H9 (cell line): ENCODE data around the gene OSBPL1A. TPM values are rescaled to one million over a fixed set of nuclear protein-coding genes. Genes with fewer than 3 reads are reported as not detected.
A peak's percentile ranks its signal among the peaks of the same experiment; 100 is the strongest.

Experiments used
- DNase-seq: peaks from one replicate; pipeline ENCODE4 v3.0.0-alpha.2; 2017
- H2AFZ ChIP-seq: one replicate; pipeline ENCODE4 v1.6.1; 2013; ENCODE audit warnings: mild to moderate bottlenecking, low read length, control low read depth, moderate library complexity
- H2AK5ac ChIP-seq: 2 replicates; pipeline ENCODE4 v1.6.1; 2013; ENCODE audit warnings: low read length, control low read depth, mixed read lengths; ENCODE audit not compliant: insufficient read length
- H2BK120ac ChIP-seq: one replicate; pipeline ENCODE4 v1.6.1; 2013; ENCODE audit warnings: low read depth, mild to moderate bottlenecking, low read length, control low read depth, inconsistent platforms; ENCODE audit not compliant: poor library complexity, severe bottlenecking
- H2BK12ac ChIP-seq: 2 replicates; pipeline ENCODE4 v1.6.1; 2013; ENCODE audit warnings: low read length, control low read depth, mixed read lengths, low read depth; ENCODE audit not compliant: insufficient read length
- H2BK15ac ChIP-seq: 2 replicates; pipeline ENCODE4 v1.6.1; 2013; ENCODE audit warnings: low read depth, low read length, control low read depth
- H2BK20ac ChIP-seq: one replicate; pipeline ENCODE4 v1.6.1; 2013; ENCODE audit warnings: low read depth, mild to moderate bottlenecking, low read length, control low read depth, inconsistent platforms; ENCODE audit not compliant: poor library complexity, severe bottlenecking
- H2BK5ac ChIP-seq: 2 replicates; pipeline ENCODE4 v1.6.1; 2013; ENCODE audit warnings: low read length, control low read depth, mixed read lengths; ENCODE audit not compliant: insufficient read length
- H3K14ac ChIP-seq: 2 replicates; pipeline ENCODE4 v1.6.1; 2013; ENCODE audit warnings: low read length, control low read depth; ENCODE audit not compliant: insufficient read depth
- H3K18ac ChIP-seq: 2 replicates; pipeline ENCODE4 v1.6.1; 2013; ENCODE audit warnings: low read depth, mild to moderate bottlenecking, mixed read lengths, low read length, control low read depth; ENCODE audit not compliant: insufficient read length
- H3K23ac ChIP-seq: 2 replicates; pipeline ENCODE4 v1.6.1; 2013; ENCODE audit warnings: low read length, control low read depth, mixed read lengths, low read depth; ENCODE audit not compliant: insufficient read length
- H3K23me2 ChIP-seq: 2 replicates; pipeline ENCODE4 v1.6.1; 2013; ENCODE audit warnings: low read depth, mild to moderate bottlenecking, mixed read lengths, low read length, control low read depth; ENCODE audit not compliant: insufficient read length, poor library complexity, severe bottlenecking
- H3K27ac ChIP-seq: 2 replicates; pipeline ENCODE4 v1.5.1; 2013; ENCODE audit warnings: low read length, control low read depth, mixed read lengths, low read depth; ENCODE audit not compliant: insufficient read length
- H3K27me3 ChIP-seq: 2 replicates; pipeline ENCODE4 v1.6.1; 2013; ENCODE audit warnings: low read length, control low read depth, inconsistent platforms; ENCODE audit not compliant: insufficient read depth
- H3K4ac ChIP-seq: 2 replicates; pipeline ENCODE4 v1.6.1; 2013; ENCODE audit warnings: low read depth, mild to moderate bottlenecking, control low read depth, inconsistent platforms, low read length, moderate library complexity
- H3K4me1 ChIP-seq: 2 replicates; pipeline ENCODE4 v1.6.1; 2013; ENCODE audit warnings: low read length, control low read depth, inconsistent platforms; ENCODE audit not compliant: insufficient read depth
- H3K4me2 ChIP-seq: 2 replicates; pipeline ENCODE4 v1.6.1; 2013; ENCODE audit warnings: low read length, control low read depth, mixed read lengths; ENCODE audit not compliant: insufficient read length, insufficient read depth
- H3K56ac ChIP-seq: 2 replicates; pipeline ENCODE4 v1.6.1; 2013; ENCODE audit warnings: low read depth, mild to moderate bottlenecking, mixed read lengths, low read length, control low read depth; ENCODE audit not compliant: insufficient read length
- H3K79me1 ChIP-seq: 2 replicates; pipeline ENCODE4 v1.6.1; 2013; ENCODE audit warnings: low read depth, mild to moderate bottlenecking, moderate library complexity, low read length, control low read depth, inconsistent platforms; ENCODE audit not compliant: insufficient read depth, poor library complexity, severe bottlenecking
- H3K79me2 ChIP-seq: 2 replicates; pipeline ENCODE4 v1.6.1; 2013; ENCODE audit warnings: low read length, control low read depth, inconsistent platforms; ENCODE audit not compliant: insufficient read depth
- H3K9ac ChIP-seq: 2 replicates; pipeline ENCODE4 v1.6.1; 2013; ENCODE audit warnings: low read length, control low read depth, mixed read lengths; ENCODE audit not compliant: insufficient read length; ENCODE audit errors: extremely low read depth
- H3K9me3 ChIP-seq: one replicate; pipeline ENCODE4 v1.6.1; 2013; ENCODE audit warnings: low read depth, low read length, inconsistent platforms; ENCODE audit not compliant: control insufficient read depth
- H3T11ph ChIP-seq: one replicate; pipeline ENCODE4 v1.6.1; 2013; ENCODE audit warnings: mild to moderate bottlenecking, low read length, control low read depth, inconsistent platforms
- H4K20me1 ChIP-seq: one replicate; pipeline ENCODE4 v1.6.1; 2013; ENCODE audit not compliant: control insufficient read depth, insufficient read length, insufficient read depth
- H4K5ac ChIP-seq: 2 replicates; pipeline ENCODE4 v1.6.1; 2013; ENCODE audit warnings: low read depth, mild to moderate bottlenecking, mixed read lengths, low read length, control low read depth; ENCODE audit not compliant: insufficient read length
- H4K8ac ChIP-seq: replicated peaks from 2 replicates; pipeline ENCODE4 v1.6.1; 2013; ENCODE audit warnings: low read length, control low read depth, mixed read lengths, low read depth; ENCODE audit not compliant: insufficient read length
- H4K91ac ChIP-seq: 2 replicates; pipeline ENCODE4 v1.6.1; 2013; ENCODE audit warnings: low read depth, mild to moderate bottlenecking, moderate library complexity, mixed read lengths, low read length, control low read depth; ENCODE audit not compliant: insufficient read length
- H3K27ac Mint-ChIP-seq, 3 experiments: 2 replicates in 2 of 3; 3 replicates in 1 of 3; pipeline ENCODE4 v1.8.0; 2020 to 2021; ENCODE audit warnings: mixed read lengths in 3 of 3, mild to moderate bottlenecking in 1 of 3, moderate library complexity in 1 of 3
- H3K27me3 Mint-ChIP-seq: 2 replicates; pipeline ENCODE4 v1.8.0; 2021; ENCODE audit warnings: low read depth, mild to moderate bottlenecking, moderate library complexity, mixed read lengths
- H3K36me3 Mint-ChIP-seq, 3 experiments: 2 replicates in 2 of 3; 3 replicates in 1 of 3; pipeline ENCODE4 v1.8.0; 2020 to 2021; ENCODE audit warnings: low read depth in 3 of 3, mixed read lengths in 3 of 3; ENCODE audit not compliant: insufficient read depth in 1 of 3
- H3K4me1 Mint-ChIP-seq, 2 experiments: 2 replicates each; pipeline ENCODE4 v1.8.0; 2020; ENCODE audit warnings: mixed read lengths in 2 of 2
- H3K4me3 Mint-ChIP-seq, 2 experiments: 2 replicates in 1 of 2; 3 replicates in 1 of 2; pipeline ENCODE4 v1.8.0; 2020 to 2021; ENCODE audit warnings: mild to moderate bottlenecking in 2 of 2, mixed read lengths in 2 of 2, moderate library complexity in 1 of 2
- H3K9me3 Mint-ChIP-seq, 2 experiments: 2 replicates in 1 of 2; 3 replicates in 1 of 2; pipeline ENCODE4 v1.8.0; 2020; ENCODE audit warnings: mild to moderate bottlenecking in 2 of 2, mixed read lengths in 2 of 2, moderate library complexity in 1 of 2
- WGBS: extraction: QIAGEN DNeasy Blood & Tissue Kit; methylation state at CpG from one replicate; pipeline ENCODE4 v1.1.7; 2013; ENCODE audit warnings: missing lambda C conversion rate, low lambda C conversion rate, mixed read lengths; ENCODE audit not compliant: insufficient read length; ENCODE audit errors: extremely low coverage; 5-methylcytosine and 5-hydroxymethylcytosine counted together
- total RNA-seq: library from RNA; stranded (reverse); gene quantifications from 2 replicates; pipeline ENCODE4 v1.2.1, GENCODE V29; 2021
- TF ChIP-seq, protein P1 (sequence below): fragments of 200-600 bp; sonication (generic); conservative IDR thresholded peaks from 3 replicates; pipeline ENCODE4 v1.8.0; 2021; ENCODE audit warnings: antibody characterized with exemption, mild to moderate bottlenecking

Gene OSBPL1A
- total RNA-seq, 1 experiment from 2014 or later = 33.9 TPM

DNA sequence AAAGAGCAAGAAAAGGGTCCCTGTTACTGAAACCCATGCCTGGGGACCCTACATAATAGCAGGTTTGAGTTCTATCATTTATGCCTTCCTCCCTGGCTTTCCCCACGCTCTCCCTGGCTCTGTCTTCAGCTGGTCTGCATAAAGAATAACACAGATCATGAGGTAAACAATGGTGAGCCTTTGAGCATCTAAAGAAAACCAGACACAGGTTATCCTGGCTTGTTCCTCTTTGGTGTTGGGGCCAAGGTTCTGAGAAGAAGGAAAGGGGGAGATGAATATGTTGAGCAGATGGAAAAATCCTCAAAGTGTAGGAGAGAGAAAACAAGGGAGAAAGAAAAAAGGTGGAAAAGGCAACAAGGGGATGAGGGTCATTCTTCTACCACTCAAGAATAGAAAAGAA lies 131.5 kb downstream of the OSBPL1A start:
- Histone ChIP-seq H3K56ac (no peak overlapping the region), H4K91ac (no peak overlapping the region), H3T11ph (no peak overlapping the region), H4K5ac (no peak overlapping the region), H3K23me2 (peaks cover 9% of the 10 kb centered on the region), H2BK20ac (no peak overlapping the region), H3K4me2 (peak overlapping the region; percentile 15), H2BK120ac (no peak overlapping the region), H4K8ac (no peak overlapping the region), H4K20me1 (peaks cover 2% of the 10 kb centered on the region), H3K27ac (peak overlapping the region; percentile 50), H3K79me2 (no peaks in the 10 kb centered on the region; the same call in 1 of the 2 replicates), H3K9me3 (no peaks in the 10 kb centered on the region), H3K14ac (no peak overlapping the region), H3K79me1 (no peaks in the 10 kb centered on the region), H2AK5ac (no peak overlapping the region), H2AFZ (no peak overlapping the region), H2BK15ac (no peak overlapping the region), H2BK5ac (no peak overlapping the region), H3K9ac (no peak overlapping the region), H3K4me1 (peaks cover 17% of the 10 kb centered on the region; the same call in 1 of the 2 replicates), H3K23ac (no peak overlapping the region), H3K4ac (no peak overlapping the region), H3K27me3 (no peaks in the 10 kb centered on the region), H2BK12ac (no peak overlapping the region), H3K18ac (no peak overlapping the region)
- no peak for DNase-seq
- H3K27me3 Mint-ChIP-seq = no peaks in the 10 kb centered on the region
- peaks cover 0 to 8% (median 3%) of the 10 kb centered on the region in 3 experiments; a peak in 2 of 7 replicates for H3K36me3 Mint-ChIP-seq
- H3K4me3 Mint-ChIP-seq = peak overlapping the region in 1 of 2 experiments; percentile 19; a peak in 3 of 5 replicates
- H3K27ac Mint-ChIP-seq = peak overlapping the region in 2 of 3 experiments; percentile 6 to 80; a peak in 4 of 7 replicates
- peaks cover 37 to 51% of the 10 kb centered on the region in 2 experiments for H3K4me1 Mint-ChIP-seq
- no peaks in the 10 kb centered on the region for H3K9me3 Mint-ChIP-seq
- TF ChIP-seq, protein P1, sequence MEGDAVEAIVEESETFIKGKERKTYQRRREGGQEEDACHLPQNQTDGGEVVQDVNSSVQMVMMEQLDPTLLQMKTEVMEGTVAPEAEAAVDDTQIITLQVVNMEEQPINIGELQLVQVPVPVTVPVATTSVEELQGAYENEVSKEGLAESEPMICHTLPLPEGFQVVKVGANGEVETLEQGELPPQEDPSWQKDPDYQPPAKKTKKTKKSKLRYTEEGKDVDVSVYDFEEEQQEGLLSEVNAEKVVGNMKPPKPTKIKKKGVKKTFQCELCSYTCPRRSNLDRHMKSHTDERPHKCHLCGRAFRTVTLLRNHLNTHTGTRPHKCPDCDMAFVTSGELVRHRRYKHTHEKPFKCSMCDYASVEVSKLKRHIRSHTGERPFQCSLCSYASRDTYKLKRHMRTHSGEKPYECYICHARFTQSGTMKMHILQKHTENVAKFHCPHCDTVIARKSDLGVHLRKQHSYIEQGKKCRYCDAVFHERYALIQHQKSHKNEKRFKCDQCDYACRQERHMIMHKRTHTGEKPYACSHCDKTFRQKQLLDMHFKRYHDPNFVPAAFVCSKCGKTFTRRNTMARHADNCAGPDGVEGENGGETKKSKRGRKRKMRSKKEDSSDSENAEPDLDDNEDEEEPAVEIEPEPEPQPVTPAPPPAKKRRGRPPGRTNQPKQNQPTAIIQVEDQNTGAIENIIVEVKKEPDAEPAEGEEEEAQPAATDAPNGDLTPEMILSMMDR = no peak
- WGBS = no CpG with 5 or more reads among the region's 1 CpG
